Neutrophil (primary cell): ENCODE data around the gene EPAS1.

Source experiments
- H3K27ac ChIP-seq: fragments of 200-600 bp; sonication (generic); 2 replicates; pipeline ENCODE4 v1.5.1; 2016; ENCODE audit warnings: mild to moderate bottlenecking, moderate library complexity
- H3K27me3 ChIP-seq: fragments of 200-600 bp; sonication (generic); 2 replicates; pipeline ENCODE4 v1.6.0; 2016; ENCODE audit warnings: mild to moderate bottlenecking
- H3K36me3 ChIP-seq: fragments of 200-600 bp; sonication (generic); 2 replicates; pipeline ENCODE4 v1.5.1; 2017
- H3K4me1 ChIP-seq, 2 experiments: fragments of 200-600 bp in 1 of 2; sonication (generic) in 1 of 2; 1 replicate in 1 of 2; 2 replicates in 1 of 2; pipeline versions ENCODE4 v1.5.1 to v1.6.1; 2013 to 2016; ENCODE audit warnings: low read depth in 1 of 2, low read length in 1 of 2, mild to moderate bottlenecking in 1 of 2, moderate library complexity in 1 of 2; ENCODE audit not compliant: control insufficient read depth in 1 of 2, insufficient read depth in 1 of 2
- H3K4me3 ChIP-seq, 2 experiments: fragments of 200-600 bp in 1 of 2; sonication (generic) in 1 of 2; 1 replicate in 1 of 2; 2 replicates in 1 of 2; pipeline ENCODE4 v1.5.1; 2013 to 2016; ENCODE audit warnings: low read depth in 1 of 2, low read length in 1 of 2, mild to moderate bottlenecking in 1 of 2, moderate library complexity in 1 of 2
- H3K9me3 ChIP-seq: fragments of 200-600 bp; sonication (generic); 2 replicates; pipeline ENCODE4 v1.5.1; 2016
- TF ChIP-seq, protein P1 (sequence below): fragments of 200-600 bp; sonication (generic); IDR thresholded peaks from 2 replicates; pipeline ENCODE4 v1.5.1; 2016; ENCODE audit warnings: antibody characterized with exemption

The EPAS1 gene

DNA sequence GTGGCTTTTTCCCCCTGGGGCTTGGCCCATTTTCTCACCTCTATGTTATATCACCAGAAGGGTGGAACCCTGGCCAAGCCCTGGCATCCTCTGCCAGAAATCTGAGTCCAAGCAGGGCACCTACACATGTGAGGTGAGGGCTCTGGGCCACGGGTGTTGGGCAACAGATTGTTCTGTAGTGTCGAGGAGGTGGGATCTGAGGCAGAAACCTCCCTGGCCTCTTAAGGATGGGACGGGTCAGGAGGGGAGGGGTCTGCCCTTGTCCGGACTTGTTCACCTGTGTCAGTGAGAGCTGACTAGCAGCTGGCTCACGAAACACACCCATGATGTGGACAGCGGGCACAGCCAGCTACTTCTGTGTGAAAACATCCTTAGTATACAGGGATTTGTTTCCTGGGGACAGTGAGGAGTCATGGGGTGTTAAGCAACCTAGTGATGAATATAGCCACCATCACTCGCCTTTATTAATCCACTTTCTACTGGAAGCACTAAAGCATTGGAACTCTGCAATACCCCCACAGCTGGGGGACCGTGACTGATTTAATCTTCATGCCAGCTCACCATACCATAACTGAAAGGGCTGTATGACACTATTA, 35.6 kb downstream of the EPAS1 start:
- H3K4me3 ChIP-seq, result no peak overlapping the region
- H3K27ac ChIP-seq, result no peak overlapping the region
- peaks cover 25% of the 10 kb centered on the region for H3K27me3 ChIP-seq
- no peaks in the 10 kb centered on the region for H3K9me3 ChIP-seq
- H3K4me1 ChIP-seq, result no peaks in the 10 kb centered on the region
- no peaks in the 10 kb centered on the region for H3K36me3 ChIP-seq
- TF ChIP-seq, protein P1, sequence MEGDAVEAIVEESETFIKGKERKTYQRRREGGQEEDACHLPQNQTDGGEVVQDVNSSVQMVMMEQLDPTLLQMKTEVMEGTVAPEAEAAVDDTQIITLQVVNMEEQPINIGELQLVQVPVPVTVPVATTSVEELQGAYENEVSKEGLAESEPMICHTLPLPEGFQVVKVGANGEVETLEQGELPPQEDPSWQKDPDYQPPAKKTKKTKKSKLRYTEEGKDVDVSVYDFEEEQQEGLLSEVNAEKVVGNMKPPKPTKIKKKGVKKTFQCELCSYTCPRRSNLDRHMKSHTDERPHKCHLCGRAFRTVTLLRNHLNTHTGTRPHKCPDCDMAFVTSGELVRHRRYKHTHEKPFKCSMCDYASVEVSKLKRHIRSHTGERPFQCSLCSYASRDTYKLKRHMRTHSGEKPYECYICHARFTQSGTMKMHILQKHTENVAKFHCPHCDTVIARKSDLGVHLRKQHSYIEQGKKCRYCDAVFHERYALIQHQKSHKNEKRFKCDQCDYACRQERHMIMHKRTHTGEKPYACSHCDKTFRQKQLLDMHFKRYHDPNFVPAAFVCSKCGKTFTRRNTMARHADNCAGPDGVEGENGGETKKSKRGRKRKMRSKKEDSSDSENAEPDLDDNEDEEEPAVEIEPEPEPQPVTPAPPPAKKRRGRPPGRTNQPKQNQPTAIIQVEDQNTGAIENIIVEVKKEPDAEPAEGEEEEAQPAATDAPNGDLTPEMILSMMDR, result no peak

GRCh38 chr2:46333912-46334311, 36.7 kb downstream of the EPAS1 start:
- H3K4me1 ChIP-seq, result no peaks in the 10 kb centered on the region
- H3K27me3 ChIP-seq, result peaks cover 36% of the 10 kb centered on the region
- no peaks in the 10 kb centered on the region for H3K36me3 ChIP-seq
- no peak overlapping the region for H3K4me3 ChIP-seq
- H3K9me3 ChIP-seq, result no peaks in the 10 kb centered on the region
- TF ChIP-seq, protein P1, result no peak
- H3K27ac ChIP-seq, result no peak overlapping the region

DNA sequence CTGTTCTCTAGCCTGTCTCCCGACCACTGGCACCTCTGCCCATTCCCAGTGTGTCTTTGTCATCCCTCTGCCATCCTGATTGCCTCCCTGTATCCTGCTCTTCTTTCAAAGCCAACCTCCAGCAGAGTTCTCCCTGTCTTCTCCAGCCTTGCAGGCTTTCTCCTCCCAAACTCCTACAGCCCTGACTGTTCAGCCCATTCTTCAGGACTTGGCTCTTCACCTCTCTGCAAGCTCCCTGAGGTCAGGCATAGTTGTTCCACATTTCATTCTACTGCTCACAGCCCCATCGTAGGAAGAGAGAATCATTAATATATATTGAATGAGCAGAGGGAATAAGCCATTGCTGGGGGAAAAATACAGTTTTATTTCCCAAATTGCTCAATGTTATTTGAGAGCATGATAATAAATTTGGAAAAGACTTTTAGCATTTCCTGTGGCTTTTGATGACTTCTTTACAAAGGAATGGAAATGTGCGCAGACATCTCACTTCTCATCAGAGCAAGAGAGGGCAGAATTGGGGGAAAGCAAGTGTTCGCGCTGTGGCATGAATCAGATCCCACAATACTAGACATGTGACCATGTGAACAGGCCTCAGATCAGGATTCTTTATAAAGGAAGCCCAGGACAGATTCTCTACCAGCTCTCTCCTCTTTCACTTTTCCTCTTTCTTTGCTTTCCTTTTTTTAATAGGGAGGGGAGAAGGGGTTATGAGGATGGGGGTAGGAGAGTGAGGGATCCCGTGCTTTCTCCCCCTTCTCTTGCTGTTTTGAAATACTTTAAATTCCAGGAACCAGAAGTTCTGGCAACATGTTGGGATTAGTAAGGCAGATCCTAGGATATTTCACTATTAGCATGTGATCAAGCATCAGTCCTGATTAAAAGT, 37.4 kb downstream of the EPAS1 start:
- no peak overlapping the region for H3K27ac ChIP-seq
- H3K36me3 ChIP-seq, result no peaks in the 10 kb centered on the region
- TF ChIP-seq, protein P1, result no peak
- H3K9me3 ChIP-seq, result no peaks in the 10 kb centered on the region
- no peak overlapping the region for H3K4me3 ChIP-seq
- H3K4me1 ChIP-seq, result no peaks in the 10 kb centered on the region
- peaks cover 36% of the 10 kb centered on the region for H3K27me3 ChIP-seq

DNA sequence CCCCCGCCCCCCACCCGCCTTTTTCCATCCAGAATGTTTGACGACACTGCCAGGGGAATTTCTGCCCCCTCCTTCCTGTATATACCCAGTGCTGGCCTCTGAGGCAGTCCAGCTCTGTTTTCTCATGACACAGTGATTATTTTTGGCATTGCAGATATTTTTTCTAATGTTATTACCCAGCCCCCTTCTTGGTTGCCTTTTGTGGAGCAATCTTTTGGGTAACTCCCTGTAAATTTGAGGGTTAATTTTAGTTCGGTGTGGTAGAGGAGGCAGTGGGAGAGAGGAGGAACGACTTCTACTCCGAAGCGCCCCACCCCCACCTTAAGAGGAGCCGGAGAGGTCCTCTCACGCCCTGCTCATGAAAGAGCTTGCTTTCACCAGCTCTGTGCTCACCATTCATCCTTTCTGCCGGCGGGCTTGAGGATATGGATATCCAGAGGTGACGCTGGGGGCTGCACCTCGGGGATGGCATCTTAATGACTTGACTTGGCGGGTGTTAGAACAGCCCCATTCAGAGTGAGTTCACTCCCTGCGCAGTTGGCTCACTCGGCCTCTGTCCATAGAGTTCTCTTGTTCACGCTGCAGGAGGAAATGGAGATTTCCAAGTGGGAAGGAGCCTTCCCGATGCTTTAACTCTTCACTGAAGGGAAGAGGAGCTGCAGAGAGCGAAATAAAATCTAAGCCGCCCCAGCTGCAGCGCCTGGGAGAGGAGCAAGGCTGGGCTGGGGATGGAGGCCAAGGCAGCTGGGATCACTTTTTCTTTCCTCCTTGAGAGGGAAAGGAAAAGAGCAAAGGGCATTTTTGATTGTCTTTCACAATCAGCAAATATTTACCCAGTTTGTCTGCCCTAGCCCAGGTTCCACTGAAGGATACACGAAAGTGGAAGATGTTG, 38.4 kb downstream of the EPAS1 start:
- Histone ChIP-seq H3K9me3 (no peaks in the 10 kb centered on the region), H3K4me1 (no peaks in the 10 kb centered on the region), H3K36me3 (no peaks in the 10 kb centered on the region), H3K27me3 (peaks cover 36% of the 10 kb centered on the region), H3K4me3 (no peak overlapping the region), H3K27ac (no peak overlapping the region)
- TF ChIP-seq, protein P1, result no peak

DNA sequence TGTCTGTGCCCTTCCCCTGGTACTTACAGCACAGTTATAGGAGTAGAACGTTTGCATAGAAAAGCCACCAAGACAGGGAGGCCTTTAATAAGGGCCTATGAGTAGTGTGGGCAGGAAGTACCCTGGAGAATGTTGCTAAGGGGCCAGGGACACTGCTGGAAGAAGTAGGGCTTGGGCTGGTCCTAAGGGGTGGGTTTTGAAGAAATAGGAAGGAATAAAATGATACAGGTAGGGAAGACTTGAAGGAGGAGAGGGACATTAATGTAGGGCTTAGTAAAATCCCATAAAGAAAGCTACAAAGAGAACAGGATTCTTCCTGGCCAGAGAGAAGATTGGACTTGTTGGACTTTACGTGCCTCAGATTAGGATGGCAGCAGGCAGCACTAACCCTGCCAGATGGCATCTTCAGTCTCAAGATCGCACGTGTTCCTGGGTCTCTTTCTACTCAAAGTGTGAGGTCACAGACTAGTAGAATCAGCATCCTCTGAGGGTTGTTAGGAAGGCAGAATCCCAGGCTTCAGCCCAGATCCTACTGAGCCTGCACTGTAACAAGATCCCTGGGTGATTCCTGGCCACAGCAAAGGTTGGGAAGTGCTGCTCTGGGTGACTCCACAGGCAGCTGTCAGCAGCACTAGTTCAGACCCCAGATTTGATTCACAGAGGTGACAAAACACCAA, 39.2 kb downstream of the EPAS1 start:
- Histone ChIP-seq H3K27ac (no peak overlapping the region), H3K9me3 (no peaks in the 10 kb centered on the region), H3K27me3 (peaks cover 36% of the 10 kb centered on the region), H3K4me3 (no peak overlapping the region), H3K4me1 (no peaks in the 10 kb centered on the region), H3K36me3 (no peaks in the 10 kb centered on the region)
- TF ChIP-seq, protein P1, result no peak
